Measurements from ENCODE around the gene VRK3. TPM values are rescaled to one million over a fixed set of nuclear protein-coding genes. Genes with fewer than 3 reads are reported as not detected.

VRK3 gene
- polyA plus RNA-seq, 3 donors: 48.2 to 54.1 (median 49.6) TPM

DNA sequence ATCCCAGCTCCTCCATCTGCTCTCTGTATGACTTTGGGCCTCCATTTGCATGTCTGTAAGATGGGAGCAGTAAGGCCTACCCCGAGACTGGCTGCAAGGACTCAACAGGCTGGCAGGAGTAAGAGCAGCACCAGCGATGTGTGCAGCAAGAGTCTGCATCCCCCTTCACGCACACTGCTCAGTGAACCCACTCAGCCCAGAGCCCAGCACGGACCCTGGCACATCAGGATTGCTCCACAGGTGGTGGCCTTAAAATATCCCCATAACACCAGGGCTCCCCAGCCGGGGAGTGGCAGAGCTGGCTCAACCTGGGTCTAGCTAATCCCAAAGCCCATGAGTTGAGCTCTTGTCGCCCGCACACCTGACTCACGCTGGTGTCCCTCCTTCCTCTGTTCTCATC lies 23.4 kb downstream of the VRK3 start:
- DNase-seq (ENCODE audit: extremely low read depth in 1 of 11, low read depth in 9 of 11, low spot score in 4 of 11): no peak

DNA sequence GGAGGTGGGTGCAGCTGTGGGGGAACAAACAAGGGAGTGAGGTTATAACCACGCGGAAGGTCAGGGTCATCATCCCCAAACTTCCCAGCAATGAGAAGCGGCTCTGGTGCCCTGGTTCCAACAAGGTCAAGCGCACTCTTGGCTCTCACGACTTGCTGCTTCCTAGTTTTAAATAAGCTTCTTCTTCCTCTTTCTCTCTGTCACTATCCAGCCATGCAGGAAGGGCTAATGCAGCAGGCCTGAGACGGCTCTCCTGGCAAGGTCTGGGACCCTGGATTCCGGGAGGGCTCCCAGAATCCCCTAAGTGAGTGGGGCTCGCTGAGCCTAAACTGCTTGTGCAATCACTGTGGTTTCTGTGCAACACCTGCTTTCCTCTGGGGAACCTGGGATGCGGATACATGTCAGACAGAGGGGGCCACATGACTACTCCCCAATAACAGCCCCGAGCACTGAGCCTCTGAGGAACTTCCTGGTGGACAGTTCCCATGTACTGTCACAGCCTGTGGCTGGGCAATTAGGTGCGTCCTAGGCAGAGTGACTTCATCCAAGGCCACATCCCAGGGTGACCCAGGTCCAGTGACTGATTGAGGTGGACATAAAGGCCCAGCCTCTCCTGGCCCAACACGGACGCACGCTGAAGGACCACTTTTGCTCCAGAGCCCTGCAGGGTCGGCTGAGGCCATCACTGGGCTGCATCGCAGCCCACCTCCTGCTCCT lies 24.2 kb downstream of the VRK3 start:
- DNase-seq (ENCODE audit: extremely low read depth in 1 of 11, low read depth in 9 of 11, low spot score in 4 of 11): no peak

DNA sequence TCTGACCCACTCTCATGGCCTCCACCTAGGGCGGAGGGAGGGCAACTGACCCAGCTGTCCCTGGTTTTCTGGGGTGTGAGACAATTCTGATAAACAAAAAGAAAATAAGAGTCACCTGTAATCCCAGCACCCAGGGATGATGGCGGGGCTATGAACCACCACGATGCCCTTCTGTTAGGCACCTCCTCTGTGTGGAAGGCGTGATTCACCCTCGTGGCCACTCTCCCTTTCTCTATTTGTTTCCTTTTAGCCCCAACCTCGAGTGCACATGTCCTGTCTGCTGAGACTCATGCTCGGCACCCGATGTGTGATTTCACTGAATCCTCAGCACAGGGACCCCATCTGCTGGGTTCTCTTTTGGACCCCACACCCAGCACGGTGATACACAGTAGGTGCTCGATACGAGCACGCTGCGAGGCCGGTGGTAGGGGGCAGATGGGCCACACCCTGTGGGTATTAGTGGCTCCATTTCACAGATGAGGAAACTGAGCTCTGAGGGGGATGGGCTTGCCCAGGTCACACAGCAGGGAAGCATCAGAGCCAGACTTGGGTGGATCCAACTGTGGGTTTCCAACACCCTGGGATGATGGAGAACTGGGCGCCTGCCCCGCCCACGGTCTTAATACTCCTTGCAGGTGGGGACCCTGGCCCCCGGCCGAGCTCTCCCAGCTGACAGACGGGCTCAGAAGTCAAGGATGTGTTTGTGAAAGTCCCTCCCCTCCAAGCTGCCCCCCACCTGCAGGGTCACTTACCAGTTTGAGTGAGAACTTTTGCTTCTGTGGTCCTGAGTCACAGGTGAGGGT lies 24.9 kb downstream of the VRK3 start:
- no peak for DNase-seq (ENCODE audit: extremely low read depth in 1 of 11, low read depth in 9 of 11, low spot score in 4 of 11)

DNA sequence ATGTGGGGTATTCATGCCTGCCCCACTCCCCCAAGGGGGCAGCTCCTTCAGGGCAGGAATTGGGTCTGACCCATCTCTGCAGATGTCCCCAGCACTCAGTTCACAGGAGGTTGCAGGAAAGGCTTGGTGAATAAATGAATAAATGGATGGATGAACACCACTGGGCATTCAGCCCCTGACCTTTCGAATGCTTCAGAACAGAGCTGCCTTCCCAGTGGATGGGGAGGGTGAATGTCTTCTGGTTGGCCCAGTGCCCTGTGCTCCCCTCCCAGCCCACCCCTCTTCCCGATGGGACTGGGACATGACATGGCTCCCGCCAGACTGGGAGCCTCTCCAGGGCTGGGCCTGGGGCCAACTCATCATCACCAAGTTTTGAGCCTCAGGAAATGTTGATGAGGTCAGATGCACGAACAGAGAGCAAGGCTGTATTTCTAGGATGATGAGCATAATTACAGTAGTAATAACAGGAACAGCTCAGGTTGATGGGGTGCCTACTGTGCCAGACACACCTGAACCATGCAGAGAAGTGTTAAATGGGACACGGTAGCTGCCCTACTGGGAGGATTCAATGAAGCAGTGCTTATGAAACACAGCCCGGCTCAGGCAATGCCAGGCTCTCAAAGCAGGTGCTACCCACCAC lies 25.7 kb downstream of the VRK3 start:
- DNase-seq (ENCODE audit: extremely low read depth in 1 of 11, low read depth in 9 of 11, low spot score in 4 of 11): no peak

DNA sequence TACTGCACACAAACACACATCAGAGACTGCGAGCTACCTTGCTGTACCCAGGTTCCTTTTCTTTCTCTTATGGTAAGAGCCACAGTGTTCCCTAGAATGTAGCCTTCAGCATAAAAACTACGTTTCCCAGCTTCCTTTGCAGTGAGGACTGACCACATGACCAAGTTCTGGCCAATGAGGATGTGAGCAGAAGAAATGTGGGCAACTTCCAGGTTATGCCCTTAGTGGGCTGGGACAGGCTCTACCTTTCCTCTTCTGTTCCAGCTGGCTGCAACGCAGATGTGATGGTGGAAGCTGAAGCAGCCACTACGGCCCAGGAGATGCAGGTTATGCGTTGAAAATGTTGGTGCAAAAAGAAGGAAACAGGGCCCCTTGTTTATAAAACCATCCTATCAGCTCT lies 27.5 kb downstream of the VRK3 start:
- DNase-seq (ENCODE audit: extremely low read depth in 1 of 11, low read depth in 9 of 11, low spot score in 4 of 11): peak in 3 of 11 donors; percentile 11 to 17 (median 13)

DNA sequence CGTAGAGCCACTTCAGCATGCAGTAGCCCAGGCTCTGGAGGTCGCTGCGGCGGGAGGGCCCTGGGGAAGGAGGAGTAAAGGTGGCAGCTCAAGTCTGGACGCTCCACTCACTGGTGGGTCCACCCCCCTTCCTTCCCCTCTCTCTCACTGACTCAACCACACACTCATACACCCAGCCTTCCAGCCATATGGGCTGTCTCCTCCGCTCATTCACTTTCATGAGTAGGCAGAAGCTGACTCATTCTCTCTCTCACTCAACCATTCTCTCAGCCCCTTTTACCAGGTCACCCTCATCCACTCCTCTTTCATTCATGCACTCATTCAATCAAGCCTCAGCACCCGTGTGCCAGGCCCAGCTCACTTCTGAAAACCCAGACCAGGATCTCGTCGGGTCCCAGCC lies 36.7 kb downstream of the VRK3 start:
- DNase-seq (ENCODE audit: extremely low read depth in 1 of 11, low read depth in 9 of 11, low spot score in 4 of 11): no peak

DNA sequence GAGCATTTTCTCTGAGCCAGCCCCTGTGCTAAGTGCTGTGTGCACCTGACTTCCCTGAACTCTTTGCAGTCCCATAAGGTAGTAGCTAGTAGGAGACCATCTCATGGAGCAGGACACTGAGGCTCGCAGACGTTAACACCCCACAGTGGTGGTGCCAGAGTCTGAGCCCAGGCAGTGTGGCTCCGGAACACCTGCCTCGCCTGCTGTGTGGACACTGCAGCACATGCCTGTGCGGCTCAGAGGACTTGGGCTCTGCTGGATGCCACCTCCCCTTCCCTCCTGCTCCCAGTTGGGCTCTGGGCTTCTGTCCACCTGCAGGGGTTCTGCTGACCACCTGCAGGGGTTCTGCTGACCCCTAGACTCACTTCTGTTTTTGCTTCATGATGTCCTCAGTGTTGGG lies 37.2 kb downstream of the VRK3 start:
- DNase-seq (ENCODE audit: extremely low read depth in 1 of 11, low read depth in 9 of 11, low spot score in 4 of 11): no peak

DNA sequence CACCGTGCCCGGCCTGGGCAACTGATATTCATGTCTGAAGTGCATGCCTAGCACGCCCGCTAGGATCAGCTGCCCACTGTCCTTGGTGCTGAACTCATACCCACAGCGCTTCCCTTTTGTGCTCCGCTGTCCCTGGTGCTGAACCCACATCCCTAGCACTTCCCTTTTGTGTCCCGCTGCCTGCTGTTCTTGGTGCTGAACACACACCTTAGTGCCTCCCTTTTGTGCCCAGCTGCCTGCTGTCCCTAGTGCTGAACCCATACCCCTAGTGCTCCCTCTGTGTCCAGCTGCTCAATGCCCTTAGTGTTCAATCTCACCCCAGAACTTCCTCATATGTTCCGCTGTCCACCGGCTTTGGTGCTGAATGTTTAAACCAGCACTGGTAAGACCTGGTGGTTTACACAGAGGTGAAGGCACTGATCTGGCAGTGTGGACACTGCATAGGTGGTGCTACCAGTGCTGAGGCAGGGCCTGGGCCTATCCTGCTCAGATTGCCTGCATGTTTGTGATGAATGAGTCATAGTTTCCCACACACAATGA lies 37.9 kb downstream of the VRK3 start:
- DNase-seq (ENCODE audit: extremely low read depth in 1 of 11, low read depth in 9 of 11, low spot score in 4 of 11): peak; percentile 90 to 96 (median 95)

DNA sequence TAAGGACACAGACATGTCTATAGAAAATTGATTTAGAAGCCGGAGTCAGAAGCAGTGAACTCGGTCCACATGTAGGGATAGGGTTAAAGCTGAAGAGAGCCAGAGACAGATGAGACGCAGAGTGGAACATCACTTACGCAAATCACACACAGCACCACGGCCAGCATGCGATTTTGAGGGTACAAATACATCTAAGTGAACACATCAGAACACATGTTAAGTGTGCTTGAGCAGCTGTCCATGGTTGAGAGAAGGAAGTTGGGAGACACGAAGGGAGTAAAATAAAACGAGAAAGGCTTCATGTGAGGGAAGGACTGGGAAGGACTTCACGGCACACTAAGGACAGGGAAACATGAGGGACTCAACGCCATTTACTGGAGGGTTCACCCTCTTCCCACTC lies 38.8 kb downstream of the VRK3 start:
- DNase-seq (ENCODE audit: extremely low read depth in 1 of 11, low read depth in 9 of 11, low spot score in 4 of 11): no peak

DNA sequence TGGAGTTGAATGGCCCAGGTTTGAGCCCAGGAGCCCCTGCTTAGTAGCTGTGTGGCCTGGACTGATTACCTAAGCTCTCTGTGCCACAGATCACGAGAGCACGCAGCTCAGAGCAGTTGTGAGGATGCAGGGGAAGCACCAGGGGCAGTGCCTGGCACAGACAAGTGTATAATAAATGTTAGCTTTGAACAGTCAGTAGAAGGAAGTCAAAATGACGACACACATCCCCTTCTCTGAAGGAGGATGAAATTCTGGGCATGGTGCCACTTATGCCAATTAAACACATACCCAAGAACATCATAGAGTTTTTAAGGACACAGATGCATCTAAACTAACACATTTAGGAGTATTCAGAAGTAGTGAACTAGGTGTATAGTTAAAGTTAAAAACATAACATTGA lies 39.3 kb downstream of the VRK3 start:
- DNase-seq (ENCODE audit: extremely low read depth in 1 of 11, low read depth in 9 of 11, low spot score in 4 of 11): no peak

DNA sequence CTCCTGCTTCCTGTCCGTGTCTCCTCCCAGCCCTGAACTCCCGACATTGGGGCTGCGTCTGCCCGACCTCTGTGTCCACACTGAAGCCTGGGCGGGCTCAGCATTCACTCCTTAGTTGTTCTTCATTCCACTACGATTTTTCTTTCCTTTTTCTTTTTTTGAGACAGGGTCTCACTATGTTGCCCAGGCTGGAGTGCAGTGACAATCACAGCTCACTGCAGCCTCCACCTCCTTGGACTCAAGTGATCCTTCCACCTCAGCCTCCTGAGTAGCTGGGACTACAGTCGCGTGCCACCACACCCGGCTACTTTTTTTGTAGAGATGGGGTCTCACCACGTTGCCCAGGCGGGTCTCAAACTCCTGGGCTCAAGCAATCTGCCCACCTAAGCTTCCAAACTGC lies 40.7 kb downstream of the VRK3 start:
- no peak for DNase-seq (ENCODE audit: extremely low read depth in 1 of 11, low read depth in 9 of 11, low spot score in 4 of 11)

DNA sequence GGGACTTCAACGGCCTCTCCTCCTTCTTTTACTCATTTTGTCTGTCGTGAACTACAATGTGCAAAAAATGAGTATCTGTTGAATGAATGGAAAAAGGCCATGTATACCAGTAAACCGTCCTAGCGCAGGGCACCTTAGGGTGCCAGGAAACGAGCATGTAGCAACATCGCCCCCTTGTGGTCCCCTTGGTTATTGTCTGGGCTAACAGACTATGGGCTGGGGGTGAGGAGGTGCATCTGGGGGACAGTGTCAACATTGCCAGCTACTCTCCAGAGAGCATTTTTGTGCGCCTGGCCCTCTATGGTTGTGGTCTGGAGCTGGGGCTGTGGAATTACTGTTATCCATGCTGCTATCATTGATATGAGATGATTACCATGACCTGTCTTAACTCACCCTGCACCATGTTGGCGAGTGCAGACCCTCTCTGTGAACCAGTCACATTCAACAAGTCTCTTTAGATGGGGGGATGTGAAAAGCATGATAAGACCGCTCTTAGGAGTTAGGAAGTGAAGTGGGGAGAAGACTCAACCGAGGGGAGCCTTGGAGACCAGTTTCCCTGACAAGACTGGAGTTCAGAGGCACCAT lies 41.4 kb downstream of the VRK3 start:
- peak in 3 of 11 donors; percentile 8 to 16 (median 13) for DNase-seq (ENCODE audit: extremely low read depth in 1 of 11, low read depth in 9 of 11, low spot score in 4 of 11)

DNA sequence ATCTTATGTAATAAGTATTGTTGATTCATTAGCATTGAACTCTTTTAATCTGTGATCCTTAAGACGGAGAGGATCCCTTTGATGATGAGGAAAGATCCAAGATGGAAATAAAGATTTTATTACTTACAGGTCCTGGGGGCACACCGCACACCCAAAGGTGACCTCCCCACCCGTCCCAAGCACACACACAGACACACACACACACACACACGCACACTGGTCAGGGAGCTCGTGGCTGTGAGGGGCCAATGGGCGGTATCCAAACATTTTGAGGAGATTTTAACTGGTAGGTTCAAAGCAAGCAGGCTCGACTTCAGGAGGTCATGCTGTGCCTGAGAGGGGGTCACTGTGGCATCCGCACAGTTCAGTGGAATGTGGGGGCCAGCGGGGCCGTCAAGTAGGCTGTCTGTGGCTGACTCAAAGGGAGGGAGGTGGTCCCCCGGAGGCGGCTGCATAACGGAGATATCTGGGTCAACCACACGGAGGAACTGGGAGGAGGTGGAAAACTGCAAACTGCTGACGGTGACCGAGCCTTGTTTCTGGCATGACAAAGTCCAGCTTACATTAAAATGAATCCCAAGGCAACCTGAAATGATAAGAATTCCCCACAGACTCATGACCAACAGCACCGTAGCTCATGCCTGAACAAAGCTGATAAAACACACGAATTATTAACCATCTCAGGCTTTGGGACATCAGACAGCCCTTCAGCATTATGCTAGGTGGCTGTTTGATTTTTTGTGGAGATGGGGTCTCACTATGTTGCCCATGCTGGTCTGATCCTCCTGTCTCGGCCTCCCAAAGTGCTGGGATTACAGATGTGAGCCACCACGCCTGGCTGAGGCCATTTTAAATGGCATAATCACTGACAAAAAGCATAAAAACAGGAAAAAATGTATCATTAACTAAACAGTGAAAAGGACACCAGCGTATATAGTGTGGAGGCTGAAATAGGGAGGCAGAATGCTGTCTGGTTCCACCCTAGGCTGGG lies 43.3 kb downstream of the VRK3 start:
- no peak for DNase-seq (ENCODE audit: extremely low read depth in 1 of 11, low read depth in 9 of 11, low spot score in 4 of 11)

DNA sequence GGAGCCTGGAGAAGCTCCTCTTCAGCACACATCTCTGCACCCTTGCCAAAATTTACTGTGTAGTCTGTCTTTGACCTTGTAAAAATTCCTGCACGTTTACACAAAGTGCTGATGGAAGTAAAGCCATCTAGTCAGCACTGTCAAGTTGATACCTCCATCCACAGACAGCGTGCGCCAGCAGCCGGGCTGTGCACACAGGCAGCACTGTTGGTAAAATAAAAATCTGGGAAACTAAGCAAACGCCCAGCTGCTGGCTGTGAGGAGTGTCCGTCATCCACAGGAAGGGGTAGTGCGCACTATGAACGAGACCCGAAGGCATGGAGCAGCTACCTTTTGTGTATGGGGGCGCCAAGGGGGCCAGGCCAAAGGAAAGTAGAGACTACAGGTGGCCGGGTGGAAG lies 46.8 kb downstream of the VRK3 start:
- DNase-seq (ENCODE audit: extremely low read depth in 1 of 11, low read depth in 9 of 11, low spot score in 4 of 11): no peak

DNA sequence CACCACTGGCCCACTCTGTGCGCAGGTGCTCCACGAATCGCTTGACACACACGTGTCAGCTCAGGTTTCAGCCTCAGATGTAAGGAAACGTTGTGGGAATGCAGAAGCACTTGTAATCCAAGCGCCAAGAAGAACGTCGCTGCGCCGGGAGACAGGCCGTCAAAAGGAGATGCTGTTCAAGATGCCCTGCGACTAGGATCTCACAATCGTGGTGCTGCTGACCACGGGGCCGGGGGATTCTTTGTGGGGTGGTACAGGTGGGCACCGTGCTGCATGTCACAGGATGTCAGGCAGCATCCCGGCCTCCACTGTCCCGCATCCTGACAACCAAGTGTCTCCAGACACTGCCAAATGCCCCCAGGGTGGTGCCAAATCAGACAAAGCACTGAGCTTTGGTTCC lies 47.3 kb downstream of the VRK3 start:
- DNase-seq (ENCODE audit: extremely low read depth in 1 of 11, low read depth in 9 of 11, low spot score in 4 of 11): no peak

DNA sequence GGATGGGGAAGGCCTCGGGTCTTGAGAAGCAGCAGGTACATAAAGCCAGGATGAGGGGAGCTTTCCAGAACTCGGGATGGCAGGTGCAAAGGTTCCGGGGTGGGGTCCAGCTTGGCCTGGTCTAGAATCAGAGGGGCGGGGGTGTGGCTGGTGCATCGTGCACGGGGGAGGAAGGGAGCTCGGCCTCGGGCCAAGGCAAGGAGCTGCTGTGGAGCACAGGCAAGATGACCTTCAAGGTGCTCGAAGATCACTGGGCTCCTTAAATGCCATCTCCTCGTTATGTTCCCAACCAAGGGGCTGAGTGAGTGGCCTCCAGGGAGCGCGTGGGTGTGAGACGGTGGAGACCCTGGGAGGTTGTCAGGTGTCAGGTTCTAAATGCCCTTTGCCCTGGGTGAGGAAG lies 48.1 kb downstream of the VRK3 start:
- no peak for DNase-seq (ENCODE audit: extremely low read depth in 1 of 11, low read depth in 9 of 11, low spot score in 4 of 11)

DNA sequence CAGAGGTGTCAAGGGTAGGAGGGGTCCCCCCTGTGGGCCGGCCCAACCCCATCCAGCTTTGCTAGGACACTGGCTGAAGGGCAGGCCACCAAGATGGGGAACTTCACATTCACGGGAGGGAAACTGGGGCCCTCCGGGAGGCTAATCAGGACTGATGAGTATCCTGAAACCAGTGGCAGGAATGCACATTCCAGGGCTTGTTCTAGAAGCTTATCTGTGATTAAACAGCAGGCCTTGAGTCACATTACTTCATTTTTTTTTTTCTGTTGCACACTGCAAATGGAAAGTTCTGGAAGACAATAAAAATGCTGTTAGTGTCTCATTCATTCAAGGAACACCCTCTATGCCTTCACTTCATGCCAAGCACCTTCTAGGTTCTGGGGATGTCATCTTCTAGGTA lies 48.7 kb downstream of the VRK3 start:
- DNase-seq (ENCODE audit: extremely low read depth in 1 of 11, low read depth in 9 of 11, low spot score in 4 of 11): no peak

DNA sequence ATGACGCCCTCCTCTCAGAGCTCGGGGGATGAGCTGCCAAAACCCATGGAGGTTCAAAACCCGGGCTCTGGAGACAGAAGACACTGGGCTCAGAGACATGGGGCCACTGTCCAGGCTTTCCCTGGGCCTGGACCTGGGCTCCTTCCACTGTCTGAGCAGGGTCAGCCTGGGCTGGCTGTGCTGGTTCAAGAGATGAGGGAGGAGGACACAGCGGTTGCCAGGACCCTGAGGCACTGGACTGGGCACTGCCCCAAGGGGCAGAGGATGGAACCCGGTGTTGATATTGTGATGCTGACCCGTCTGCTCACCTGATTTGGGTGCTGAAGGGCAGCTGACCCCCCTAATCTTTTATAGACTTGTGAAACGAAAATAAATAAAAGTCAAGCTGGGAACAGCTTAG lies 50.1 kb downstream of the VRK3 start:
- no peak for DNase-seq (ENCODE audit: extremely low read depth in 1 of 11, low read depth in 9 of 11, low spot score in 4 of 11)
